HG03108 (cell line): ENCODE measurements around the gene G6PC1.
"Not testable (repeated sequence)": the region's sequence is repeated elsewhere in the genome, so short reads cannot be mapped to it uniquely, and the experiment has no call there.

Experiments
- ATAC-seq: cut with Tn5 transposase; IDR thresholded peaks from one replicate; pipeline ENCODE4 v1.9.1; 2021; ENCODE audit warnings: moderate library complexity; ENCODE audit not compliant: unreplicated experiment

G6PC1 gene

GRCh38 chr17:42900460-42901331 lies at the start of gene G6PC1:
Gene G6PC1, plus strand, starts transcription at chr17:42900799. Its CDS starts 78 bp downstream, at chr17:42900877.
- no peak for ATAC-seq

- ATAC-seq = no peak
Measured at GRCh38 chr17:42850954-42851353, 49.6 kb upstream of the G6PC1 start, which contains the start of gene AOC3. Gene AOC3, plus strand, starts transcription at chr17:42851199. Its CDS starts 145 bp downstream, at chr17:42851344.

DNA sequence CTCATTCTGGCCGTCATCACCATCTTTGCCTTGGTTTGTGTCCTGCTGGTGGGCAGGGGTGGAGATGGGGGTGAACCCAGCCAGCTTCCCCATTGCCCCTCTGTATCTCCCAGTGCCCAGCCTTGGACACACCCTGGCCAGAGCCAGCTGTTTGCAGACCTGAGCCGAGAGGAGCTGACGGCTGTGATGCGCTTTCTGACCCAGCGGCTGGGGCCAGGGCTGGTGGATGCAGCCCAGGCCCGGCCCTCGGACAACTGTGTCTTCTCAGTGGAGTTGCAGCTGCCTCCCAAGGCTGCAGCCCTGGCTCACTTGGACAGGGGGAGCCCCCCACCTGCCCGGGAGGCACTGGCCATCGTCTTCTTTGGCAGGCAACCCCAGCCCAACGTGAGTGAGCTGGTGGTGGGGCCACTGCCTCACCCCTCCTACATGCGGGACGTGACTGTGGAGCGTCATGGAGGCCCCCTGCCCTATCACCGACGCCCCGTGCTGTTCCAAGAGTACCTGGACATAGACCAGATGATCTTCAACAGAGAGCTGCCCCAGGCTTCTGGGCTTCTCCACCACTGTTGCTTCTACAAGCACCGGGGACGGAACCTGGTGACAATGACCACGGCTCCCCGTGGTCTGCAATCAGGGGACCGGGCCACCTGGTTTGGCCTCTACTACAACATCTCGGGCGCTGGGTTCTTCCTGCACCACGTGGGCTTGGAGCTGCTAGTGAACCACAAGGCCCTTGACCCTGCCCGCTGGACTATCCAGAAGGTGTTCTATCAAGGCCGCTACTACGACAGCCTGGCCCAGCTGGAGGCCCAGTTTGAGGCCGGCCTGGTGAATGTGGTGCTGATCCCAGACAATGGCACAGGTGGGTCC lies 49.0 kb upstream of the G6PC1 start:
- ATAC-seq = not testable (repeated sequence)

GRCh38 chr17:42852351-42852750 lies 48.2 kb upstream of the G6PC1 start:
- ATAC-seq = no peak

- ATAC-seq = no peak
Measured at GRCh38 chr17:42853004-42853403, 47.6 kb upstream of the G6PC1 start.

DNA sequence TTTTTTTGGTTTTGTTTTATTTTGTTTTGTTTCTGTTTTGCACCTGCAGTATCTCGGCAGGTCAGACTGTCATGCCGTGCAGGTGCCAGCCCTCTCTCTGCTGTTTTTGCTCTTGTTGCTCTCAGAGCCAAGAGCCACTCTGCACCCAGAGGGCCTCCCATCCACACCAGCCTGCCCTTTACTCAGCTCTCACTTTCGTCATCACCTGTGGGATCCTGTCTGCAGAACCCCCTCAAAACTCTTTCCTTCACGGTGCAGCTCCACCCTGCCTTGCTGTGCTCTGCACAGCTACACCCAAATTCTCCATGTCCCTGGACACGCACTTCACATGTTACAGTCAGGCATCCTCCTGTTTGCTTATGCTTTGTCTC lies 47.0 kb upstream of the G6PC1 start:
- ATAC-seq = no peak

DNA sequence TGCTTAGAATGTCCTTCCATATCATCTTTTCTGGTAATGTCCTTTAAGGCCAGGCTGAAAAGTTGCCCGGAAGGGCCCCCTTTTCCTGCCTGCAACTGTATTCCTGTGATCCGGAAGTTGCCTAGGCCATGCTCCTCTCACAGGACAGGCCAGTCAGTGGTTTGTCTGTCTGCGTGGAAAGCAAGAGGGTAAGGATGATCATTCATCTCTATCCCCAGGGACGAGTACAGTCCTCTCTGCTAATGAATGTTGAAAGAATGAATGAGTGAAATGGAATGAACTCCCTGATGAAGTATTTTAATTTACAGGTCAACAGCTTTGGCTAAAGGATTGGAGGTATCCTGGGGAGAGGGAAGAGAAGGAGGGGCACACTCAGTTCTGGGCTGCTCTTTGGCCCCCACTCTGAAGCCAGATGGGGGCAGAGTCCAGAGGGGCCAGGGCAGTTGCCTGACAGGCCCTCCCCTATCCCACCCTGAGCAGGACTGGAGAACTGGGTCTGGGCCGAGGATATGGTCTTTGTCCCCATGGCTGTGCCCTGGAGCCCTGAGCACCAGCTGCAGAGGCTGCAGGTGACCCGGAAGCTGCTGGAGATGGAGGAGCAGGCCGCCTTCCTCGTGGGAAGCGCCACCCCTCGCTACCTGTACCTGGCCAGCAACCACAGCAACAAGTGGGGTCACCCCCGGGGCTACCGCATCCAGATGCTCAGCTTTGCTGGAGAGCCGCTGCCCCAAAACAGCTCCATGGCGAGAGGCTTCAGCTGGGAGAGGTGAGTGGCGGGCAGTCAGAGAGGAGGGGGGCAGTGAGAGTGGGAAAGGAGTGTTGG lies 46.4 kb upstream of the G6PC1 start:
- ATAC-seq = no peak

- ATAC-seq = no peak
Measured at GRCh38 chr17:42855048-42855596, 45.5 kb upstream of the G6PC1 start.

DNA sequence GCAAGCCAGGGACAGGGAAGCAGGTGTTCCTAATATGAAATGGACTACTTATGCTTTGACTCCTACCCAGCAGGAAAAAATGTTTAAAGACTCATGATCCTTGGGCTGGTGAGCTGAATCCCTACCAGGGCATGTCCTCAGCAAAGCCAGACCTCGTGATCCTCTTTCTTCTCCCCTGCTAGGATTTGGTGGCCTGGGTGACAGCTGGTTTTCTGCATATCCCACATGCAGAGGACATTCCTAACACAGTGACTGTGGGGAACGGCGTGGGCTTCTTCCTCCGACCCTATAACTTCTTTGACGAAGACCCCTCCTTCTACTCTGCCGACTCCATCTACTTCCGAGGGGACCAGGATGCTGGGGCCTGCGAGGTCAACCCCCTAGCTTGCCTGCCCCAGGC lies 44.5 kb upstream of the G6PC1 start:
- not testable (repeated sequence) for ATAC-seq

DNA sequence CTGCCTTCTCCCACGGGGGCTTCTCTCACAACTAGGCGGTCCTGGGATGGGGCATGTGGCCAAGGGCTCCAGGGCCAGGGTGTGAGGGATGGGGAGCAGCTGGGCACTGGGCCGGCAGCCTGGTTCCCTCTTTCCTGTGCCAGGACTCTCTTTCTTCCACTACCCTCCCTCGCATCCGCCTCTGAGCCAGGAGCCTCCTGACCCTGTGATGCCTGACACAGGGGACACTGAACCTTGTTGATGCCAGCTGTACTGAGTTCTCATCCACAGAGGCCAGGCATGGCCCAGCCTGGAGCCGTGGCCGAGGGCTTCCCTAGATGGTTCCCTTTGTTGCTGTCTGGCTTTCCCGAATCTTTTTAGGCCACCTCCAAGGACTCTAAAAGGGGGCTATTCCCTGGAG lies 44.1 kb upstream of the G6PC1 start:
- not testable (repeated sequence) for ATAC-seq

DNA sequence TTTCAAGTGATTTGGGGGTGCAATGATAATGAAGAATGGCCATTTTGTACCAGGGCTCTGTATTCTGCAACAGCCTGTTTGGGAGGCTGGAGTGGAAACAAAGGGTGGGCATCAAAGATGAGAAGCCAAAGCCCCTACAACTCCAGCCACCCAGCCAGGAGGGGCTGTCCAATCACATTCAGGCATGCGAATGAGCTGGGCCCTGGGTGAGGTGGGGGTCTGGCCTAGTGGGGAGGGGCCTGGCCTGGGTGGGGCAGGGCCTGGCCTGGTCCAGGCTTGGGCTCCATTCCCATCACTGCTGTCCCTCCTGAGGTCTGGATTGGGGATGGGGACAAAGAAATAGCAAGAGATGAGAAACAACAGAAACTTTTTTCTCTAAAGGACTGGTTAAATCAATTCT lies 43.2 kb upstream of the G6PC1 start:
- ATAC-seq = no peak

- no peak for ATAC-seq
Measured at GRCh38 chr17:42865638-42866094, 34.9 kb upstream of the G6PC1 start.

DNA sequence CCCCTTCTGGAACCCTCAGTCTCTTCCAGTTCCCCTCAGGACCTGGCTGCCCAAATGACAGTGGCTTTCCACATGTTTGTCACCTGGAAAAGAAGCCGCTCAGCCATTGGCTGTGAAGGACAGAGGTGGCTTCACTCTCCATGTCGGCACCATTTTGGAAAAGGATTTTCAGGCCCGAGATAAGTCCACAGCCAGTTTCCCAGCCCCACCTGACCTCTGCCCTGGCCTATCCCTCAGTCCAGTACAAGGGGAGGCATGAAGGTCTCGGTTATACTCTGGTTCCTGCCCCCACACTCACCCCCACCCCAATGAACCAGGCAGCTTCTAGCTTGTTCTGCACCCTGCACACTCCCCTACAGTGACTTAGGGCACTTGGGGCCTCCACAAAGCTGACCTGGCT lies 34.4 kb upstream of the G6PC1 start:
- no peak for ATAC-seq

GRCh38 chr17:42866631-42867575 lies 33.7 kb upstream of the G6PC1 start:
- ATAC-seq = no peak

GRCh38 chr17:42867694-42868261 lies 32.8 kb upstream of the G6PC1 start:
- ATAC-seq = not testable (repeated sequence)

DNA sequence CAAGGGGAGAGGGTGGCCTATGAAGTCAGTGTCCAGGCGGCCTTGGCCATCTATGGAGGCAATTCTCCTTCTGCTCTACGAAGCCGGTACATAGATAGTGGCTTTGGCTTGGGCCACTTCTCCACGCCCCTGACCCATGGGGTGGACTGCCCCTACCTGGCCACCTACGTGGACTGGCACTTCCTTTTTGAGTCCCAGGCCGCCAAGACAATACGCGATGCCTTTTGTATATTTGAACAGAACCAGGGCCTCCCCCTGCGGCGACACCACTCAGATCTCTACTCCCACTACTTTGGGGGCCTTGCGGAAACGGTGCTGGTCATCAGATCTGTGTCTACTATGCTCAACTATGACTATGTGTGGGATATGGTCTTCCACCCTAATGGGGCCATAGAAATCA lies 32.3 kb upstream of the G6PC1 start:
- ATAC-seq = no peak

DNA sequence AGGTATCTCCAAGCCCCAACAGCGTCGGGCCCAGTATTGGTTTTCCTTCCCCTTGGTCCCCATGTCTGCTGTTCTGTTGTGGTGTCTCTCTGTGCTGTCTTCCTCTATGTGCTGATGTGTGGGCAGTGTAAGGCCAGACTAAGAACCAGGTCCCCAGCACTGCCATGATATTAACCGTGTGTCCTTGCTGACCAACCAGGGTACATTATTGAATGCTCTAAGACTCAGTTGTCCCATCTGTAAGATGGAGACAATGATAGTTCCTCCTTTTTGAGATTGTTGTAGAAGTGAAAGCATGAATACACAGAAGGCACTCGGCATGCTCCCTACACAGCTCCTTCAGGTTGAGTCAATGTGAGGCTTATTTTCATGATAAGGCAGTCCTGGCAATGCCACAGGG lies 29.0 kb upstream of the G6PC1 start:
- ATAC-seq = no peak

- ATAC-seq = no peak
Measured at GRCh38 chr17:42872251-42872965, 28.2 kb upstream of the G6PC1 start.
